GM23338 (cell line): ENCODE data around the gene CENPB. TPM values are rescaled to one million over a fixed set of nuclear protein-coding genes. Genes with fewer than 3 reads are reported as not detected.

ENCODE experiments used
- ATAC-seq: fragments of 200-7000 bp; cut with Tn5 transposase; 3 replicates; pipeline ENCODE4 v1.9.1; 2020
- DNase-seq: peaks from one replicate; pipeline ENCODE4 v3.0.0-alpha.2; 2015; ENCODE audit warnings: low spot score
- H2AFZ ChIP-seq: fragments of 200-600 bp; sonication (generic); 2 replicates; pipeline ENCODE4 v1.8.0; 2016; ENCODE audit warnings: antibody characterized with exemption, mild to moderate bottlenecking, moderate library complexity
- H3F3A ChIP-seq: fragments of 200-600 bp; sonication (generic); replicated peaks from 2 replicates; pipeline ENCODE4 v1.8.0; 2017; ENCODE audit warnings: antibody characterized with exemption, mixed run types, low read depth
- H3K27ac ChIP-seq: fragments of 200-600 bp; sonication (generic); 2 replicates; pipeline ENCODE4 v1.6.1; 2016; ENCODE audit warnings: low read depth
- H3K27me3 ChIP-seq: fragments of 200-600 bp; sonication (generic); 2 replicates; pipeline ENCODE4 v1.8.0; 2016; ENCODE audit warnings: mild to moderate bottlenecking, mixed run types, moderate library complexity; ENCODE audit not compliant: insufficient read depth
- H3K36me3 ChIP-seq: fragments of 200-600 bp; sonication (generic); 2 replicates; pipeline ENCODE4 v1.8.0; 2016; ENCODE audit warnings: mild to moderate bottlenecking; ENCODE audit not compliant: insufficient read depth
- H3K4me1 ChIP-seq: fragments of 200-600 bp; sonication (generic); 2 replicates; pipeline ENCODE4 v1.8.0; 2016; ENCODE audit warnings: mild to moderate bottlenecking, moderate library complexity; ENCODE audit not compliant: insufficient read depth
- H3K4me2 ChIP-seq: fragments of 200-600 bp; sonication (generic); 2 replicates; pipeline ENCODE4 v1.7.1; 2017; ENCODE audit warnings: mixed run types
- H3K4me3 ChIP-seq: fragments of 200-600 bp; sonication (generic); 2 replicates; pipeline ENCODE4 v1.6.1; 2016; ENCODE audit warnings: mixed run types
- H3K79me2 ChIP-seq: fragments of 200-600 bp; sonication (generic); replicated peaks from 2 replicates; pipeline ENCODE4 v1.8.0; 2017; ENCODE audit warnings: mild to moderate bottlenecking; ENCODE audit not compliant: insufficient read depth
- H3K9me2 ChIP-seq: fragments of 200-600 bp; sonication (generic); 2 replicates; pipeline ENCODE4 v1.8.0; 2017; ENCODE audit not compliant: insufficient read depth
- H4K20me1 ChIP-seq: fragments of 200-600 bp; sonication (generic); replicated peaks from 2 replicates; pipeline ENCODE4 v1.8.0; 2017; ENCODE audit warnings: mild to moderate bottlenecking; ENCODE audit not compliant: insufficient read depth
- H3K27ac Mint-ChIP-seq: 2 replicates; pipeline ENCODE4 v1.8.0; 2020; ENCODE audit warnings: inconsistent platforms, mild to moderate bottlenecking, moderate library complexity, mixed read lengths
- H3K27me3 Mint-ChIP-seq: 3 replicates; pipeline ENCODE4 v1.8.0; 2022; ENCODE audit warnings: low read depth, mild to moderate bottlenecking, moderate library complexity, mixed read lengths, inconsistent platforms; ENCODE audit not compliant: insufficient read depth, poor library complexity
- H3K36me3 Mint-ChIP-seq: 3 replicates; pipeline ENCODE4 v1.8.0; 2021; ENCODE audit warnings: low read depth, mild to moderate bottlenecking, inconsistent platforms, moderate library complexity, mixed read lengths
- H3K4me1 Mint-ChIP-seq: 3 replicates; pipeline ENCODE4 v1.8.0; 2020; ENCODE audit warnings: mild to moderate bottlenecking, inconsistent platforms, mixed read lengths
- H3K4me3 Mint-ChIP-seq: 3 replicates; pipeline ENCODE4 v1.8.0; 2021; ENCODE audit warnings: moderate library complexity, mild to moderate bottlenecking, inconsistent platforms, mixed read lengths
- H3K9me3 Mint-ChIP-seq: 3 replicates; pipeline ENCODE4 v1.8.0; 2020; ENCODE audit warnings: moderate library complexity, mild to moderate bottlenecking, inconsistent platforms, mixed read lengths
- CREB1 ChIP-seq: fragments of 250-450 bp; sonication (Bioruptor Pico); IDR thresholded peaks from 2 replicates; pipeline ENCODE4 v1.5.0; 2020; ENCODE audit warnings: low read depth, mild to moderate bottlenecking, moderate library complexity
- EZH2 ChIP-seq: fragments of 200-600 bp; sonication (generic); IDR thresholded peaks from one replicate; pipeline ENCODE4 v1.8.0; 2017; ENCODE audit warnings: antibody characterized with exemption, mild to moderate bottlenecking, low read depth; ENCODE audit not compliant: unreplicated experiment
- EZH2phosphoT487 ChIP-seq: fragments of 200-600 bp; sonication (generic); IDR thresholded peaks from one replicate; pipeline ENCODE4 v1.8.1; 2018; ENCODE audit warnings: antibody characterized with exemption; ENCODE audit not compliant: unreplicated experiment
- NANOG ChIP-seq: IDR thresholded peaks from 2 replicates; pipeline ENCODE4 v1.6.1; 2016; ENCODE audit warnings: antibody characterized with exemption, borderline replicate concordance
- STAT1 ChIP-seq: IDR thresholded peaks from one replicate; pipeline ENCODE4 v1.6.1; 2016; ENCODE audit warnings: antibody characterized with exemption; ENCODE audit not compliant: unreplicated experiment
- ZNF114 ChIP-seq: fragments of 250-450 bp; sonication (Bioruptor Pico); IDR thresholded peaks from 2 replicates; pipeline ENCODE4 v1.5.0; 2020; ENCODE audit warnings: mild to moderate bottlenecking, moderate library complexity
- polyA plus RNA-seq: library from polyadenylated mRNA; unstranded; fragments of >200 nt; fragmentation: Nextera tagmentation; extraction: Ambion mirVana; gene quantifications from 2 replicates; pipeline ENCODE4 v1.2.1, GENCODE V29; 2016
- total RNA-seq: library from RNA; depleted of rRNA; stranded (reverse); fragments of >200 nt; shearing (Covaris generic); gene quantifications from 2 replicates; pipeline ENCODE4 v1.2.3, GENCODE V29; 2014
- TF ChIP-seq, protein P1 (sequence below): fragments of 250-450 bp; sonication (Bioruptor Pico); IDR thresholded peaks from 2 replicates; pipeline ENCODE4 v1.5.0; 2020; ENCODE audit warnings: mild to moderate bottlenecking, moderate library complexity
- TF ChIP-seq, protein P2 (sequence below): IDR thresholded peaks from one replicate; pipeline ENCODE4 v1.6.1; 2018; ENCODE audit warnings: antibody characterized with exemption; ENCODE audit not compliant: unreplicated experiment

Gene CENPB
- total and polyA plus RNA-seq, 2 experiments from 2014 or later, result 10.8 to 52.1 TPM

DNA sequence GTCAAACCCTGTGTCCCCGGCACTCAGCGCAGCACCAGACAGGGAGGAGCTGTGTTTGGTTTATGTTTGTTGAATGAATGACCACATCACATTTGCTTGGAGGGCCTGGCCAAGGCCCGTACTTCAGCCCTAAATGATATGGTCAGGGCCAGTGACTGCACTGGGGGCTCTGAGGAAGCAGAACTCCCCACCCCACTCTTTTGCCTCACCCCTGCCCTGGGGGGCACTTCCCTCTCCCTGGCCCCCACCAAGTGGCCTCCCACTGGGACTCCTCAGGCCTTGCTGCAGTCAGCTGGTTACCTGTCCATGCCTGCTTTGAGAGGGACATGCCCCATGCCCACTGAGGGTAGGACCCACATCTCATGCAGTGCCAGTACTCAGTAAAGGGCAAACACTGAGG, 21.9 kb downstream of the CENPB start:
- no peak overlapping the region for H2AFZ ChIP-seq
- no peak overlapping the region for H3K4me3 ChIP-seq
- H3K9me2 ChIP-seq, result no peaks in the 10 kb centered on the region
- H3K27ac ChIP-seq, result no peak overlapping the region
- TF ChIP-seq STAT1 (no peak), CREB1 (no peak), EZH2 (no peak), ZNF114 (no peak), NANOG (no peak), EZH2phosphoT487 (no peak)
- TF ChIP-seq, protein P1, sequence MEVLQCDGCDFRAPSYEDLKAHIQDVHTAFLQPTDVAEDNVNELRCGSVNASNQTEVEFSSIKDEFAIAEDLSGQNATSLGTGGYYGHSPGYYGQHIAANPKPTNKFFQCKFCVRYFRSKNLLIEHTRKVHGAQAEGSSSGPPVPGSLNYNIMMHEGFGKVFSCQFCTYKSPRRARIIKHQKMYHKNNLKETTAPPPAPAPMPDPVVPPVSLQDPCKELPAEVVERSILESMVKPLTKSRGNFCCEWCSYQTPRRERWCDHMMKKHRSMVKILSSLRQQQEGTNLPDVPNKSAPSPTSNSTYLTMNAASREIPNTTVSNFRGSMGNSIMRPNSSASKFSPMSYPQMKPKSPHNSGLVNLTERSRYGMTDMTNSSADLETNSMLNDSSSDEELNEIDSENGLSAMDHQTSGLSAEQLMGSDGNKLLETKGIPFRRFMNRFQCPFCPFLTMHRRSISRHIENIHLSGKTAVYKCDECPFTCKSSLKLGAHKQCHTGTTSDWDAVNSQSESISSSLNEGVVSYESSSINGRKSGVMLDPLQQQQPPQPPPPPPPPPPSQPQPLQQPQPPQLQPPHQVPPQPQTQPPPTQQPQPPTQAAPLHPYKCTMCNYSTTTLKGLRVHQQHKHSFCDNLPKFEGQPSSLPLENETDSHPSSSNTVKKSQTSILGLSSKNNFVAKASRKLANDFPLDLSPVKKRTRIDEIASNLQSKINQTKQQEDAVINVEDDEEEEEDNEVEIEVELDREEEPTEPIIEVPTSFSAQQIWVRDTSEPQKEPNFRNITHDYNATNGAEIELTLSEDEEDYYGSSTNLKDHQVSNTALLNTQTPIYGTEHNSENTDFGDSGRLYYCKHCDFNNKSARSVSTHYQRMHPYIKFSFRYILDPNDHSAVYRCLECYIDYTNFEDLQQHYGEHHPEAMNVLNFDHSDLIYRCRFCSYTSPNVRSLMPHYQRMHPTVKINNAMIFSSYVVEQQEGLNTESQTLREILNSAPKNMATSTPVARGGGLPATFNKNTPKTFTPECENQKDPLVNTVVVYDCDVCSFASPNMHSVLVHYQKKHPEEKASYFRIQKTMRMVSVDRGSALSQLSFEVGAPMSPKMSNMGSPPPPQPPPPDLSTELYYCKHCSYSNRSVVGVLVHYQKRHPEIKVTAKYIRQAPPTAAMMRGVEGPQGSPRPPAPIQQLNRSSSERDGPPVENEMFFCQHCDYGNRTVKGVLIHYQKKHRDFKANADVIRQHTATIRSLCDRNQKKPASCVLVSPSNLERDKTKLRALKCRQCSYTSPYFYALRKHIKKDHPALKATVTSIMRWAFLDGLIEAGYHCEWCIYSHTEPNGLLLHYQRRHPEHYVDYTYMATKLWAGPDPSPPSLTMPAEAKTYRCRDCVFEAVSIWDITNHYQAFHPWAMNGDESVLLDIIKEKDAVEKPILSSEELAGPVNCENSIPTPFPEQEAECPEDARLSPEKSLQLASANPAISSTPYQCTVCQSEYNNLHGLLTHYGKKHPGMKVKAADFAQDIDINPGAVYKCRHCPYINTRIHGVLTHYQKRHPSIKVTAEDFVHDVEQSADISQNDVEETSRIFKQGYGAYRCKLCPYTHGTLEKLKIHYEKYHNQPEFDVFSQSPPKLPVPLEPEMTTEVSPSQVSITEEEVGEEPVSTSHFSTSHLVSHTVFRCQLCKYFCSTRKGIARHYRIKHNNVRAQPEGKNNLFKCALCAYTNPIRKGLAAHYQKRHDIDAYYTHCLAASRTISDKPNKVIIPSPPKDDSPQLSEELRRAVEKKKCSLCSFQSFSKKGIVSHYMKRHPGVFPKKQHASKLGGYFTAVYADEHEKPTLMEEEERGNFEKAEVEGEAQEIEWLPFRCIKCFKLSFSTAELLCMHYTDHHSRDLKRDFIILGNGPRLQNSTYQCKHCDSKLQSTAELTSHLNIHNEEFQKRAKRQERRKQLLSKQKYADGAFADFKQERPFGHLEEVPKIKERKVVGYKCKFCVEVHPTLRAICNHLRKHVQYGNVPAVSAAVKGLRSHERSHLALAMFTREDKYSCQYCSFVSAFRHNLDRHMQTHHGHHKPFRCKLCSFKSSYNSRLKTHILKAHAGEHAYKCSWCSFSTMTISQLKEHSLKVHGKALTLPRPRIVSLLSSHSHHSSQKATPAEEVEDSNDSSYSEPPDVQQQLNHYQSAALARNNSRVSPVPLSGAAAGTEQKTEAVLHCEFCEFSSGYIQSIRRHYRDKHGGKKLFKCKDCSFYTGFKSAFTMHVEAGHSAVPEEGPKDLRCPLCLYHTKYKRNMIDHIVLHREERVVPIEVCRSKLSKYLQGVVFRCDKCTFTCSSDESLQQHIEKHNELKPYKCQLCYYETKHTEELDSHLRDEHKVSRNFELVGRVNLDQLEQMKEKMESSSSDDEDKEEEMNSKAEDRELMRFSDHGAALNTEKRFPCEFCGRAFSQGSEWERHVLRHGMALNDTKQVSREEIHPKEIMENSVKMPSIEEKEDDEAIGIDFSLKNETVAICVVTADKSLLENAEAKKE (CRISPR knock-in tag), result no peak
- TF ChIP-seq, protein P2, sequence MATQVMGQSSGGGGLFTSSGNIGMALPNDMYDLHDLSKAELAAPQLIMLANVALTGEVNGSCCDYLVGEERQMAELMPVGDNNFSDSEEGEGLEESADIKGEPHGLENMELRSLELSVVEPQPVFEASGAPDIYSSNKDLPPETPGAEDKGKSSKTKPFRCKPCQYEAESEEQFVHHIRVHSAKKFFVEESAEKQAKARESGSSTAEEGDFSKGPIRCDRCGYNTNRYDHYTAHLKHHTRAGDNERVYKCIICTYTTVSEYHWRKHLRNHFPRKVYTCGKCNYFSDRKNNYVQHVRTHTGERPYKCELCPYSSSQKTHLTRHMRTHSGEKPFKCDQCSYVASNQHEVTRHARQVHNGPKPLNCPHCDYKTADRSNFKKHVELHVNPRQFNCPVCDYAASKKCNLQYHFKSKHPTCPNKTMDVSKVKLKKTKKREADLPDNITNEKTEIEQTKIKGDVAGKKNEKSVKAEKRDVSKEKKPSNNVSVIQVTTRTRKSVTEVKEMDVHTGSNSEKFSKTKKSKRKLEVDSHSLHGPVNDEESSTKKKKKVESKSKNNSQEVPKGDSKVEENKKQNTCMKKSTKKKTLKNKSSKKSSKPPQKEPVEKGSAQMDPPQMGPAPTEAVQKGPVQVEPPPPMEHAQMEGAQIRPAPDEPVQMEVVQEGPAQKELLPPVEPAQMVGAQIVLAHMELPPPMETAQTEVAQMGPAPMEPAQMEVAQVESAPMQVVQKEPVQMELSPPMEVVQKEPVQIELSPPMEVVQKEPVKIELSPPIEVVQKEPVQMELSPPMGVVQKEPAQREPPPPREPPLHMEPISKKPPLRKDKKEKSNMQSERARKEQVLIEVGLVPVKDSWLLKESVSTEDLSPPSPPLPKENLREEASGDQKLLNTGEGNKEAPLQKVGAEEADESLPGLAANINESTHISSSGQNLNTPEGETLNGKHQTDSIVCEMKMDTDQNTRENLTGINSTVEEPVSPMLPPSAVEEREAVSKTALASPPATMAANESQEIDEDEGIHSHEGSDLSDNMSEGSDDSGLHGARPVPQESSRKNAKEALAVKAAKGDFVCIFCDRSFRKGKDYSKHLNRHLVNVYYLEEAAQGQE, result no peak
- Mint-ChIP-seq H3K27me3 (peaks cover 14% of the 10 kb centered on the region), H3K4me3 (no peak overlapping the region; the same call in 2 of the 3 replicates), H3K9me3 (no peaks in the 10 kb centered on the region), H3K4me1 (peaks cover 16% of the 10 kb centered on the region), H3K27ac (no peak overlapping the region), H3K36me3 (peaks cover 7% of the 10 kb centered on the region; the same call in 1 of the 3 replicates)
- ATAC-seq (no peak), DNase-seq (no peak)
- H3K4me1 ChIP-seq, result peaks cover 23% of the 10 kb centered on the region
- peaks cover 30% of the 10 kb centered on the region for H3K79me2 ChIP-seq
- no peak overlapping the region for H3K4me2 ChIP-seq
- H3K36me3 ChIP-seq, result no peaks in the 10 kb centered on the region; the same call in none of the 2 replicates
- no peaks in the 10 kb centered on the region for H3K27me3 ChIP-seq
- H4K20me1 ChIP-seq, result peaks cover 7% of the 10 kb centered on the region
- 0 out of 2 replicates have a peak, but pooled peaks cover 4% of the 10 kb centered on the region for H3F3A ChIP-seq
